Chondrocyte (in vitro differentiated cells): ENCODE data around the gene LRBA. TPM values are rescaled to one million over a fixed set of nuclear protein-coding genes. Genes with fewer than 3 reads are reported as not detected.
"Not testable (repeated sequence)": the region's sequence is repeated elsewhere in the genome, so short reads cannot be mapped to it uniquely, and the experiment has no call there.

Source experiments
- DNase-seq: peaks from one replicate; pipeline ENCODE4 v3.0.0; 2021; ENCODE audit warnings: mixed read lengths, low spot score
- H3K27ac Mint-ChIP-seq: one replicate; pipeline ENCODE4 v1.8.0; 2021; ENCODE audit warnings: mild to moderate bottlenecking, moderate library complexity, mixed read lengths; ENCODE audit not compliant: unreplicated experiment
- H3K27me3 Mint-ChIP-seq: 2 replicates; pipeline ENCODE4 v1.8.0; 2021; ENCODE audit warnings: low read depth, mixed read lengths
- H3K36me3 Mint-ChIP-seq: 2 replicates; pipeline ENCODE4 v1.8.0; 2021; ENCODE audit warnings: low read depth, mixed read lengths
- H3K4me1 Mint-ChIP-seq: 2 replicates; pipeline ENCODE4 v1.8.0; 2021; ENCODE audit warnings: low read depth, mild to moderate bottlenecking, mixed read lengths
- H3K4me3 Mint-ChIP-seq: one replicate; pipeline ENCODE4 v1.8.0; 2021; ENCODE audit warnings: mild to moderate bottlenecking, moderate library complexity, mixed read lengths; ENCODE audit not compliant: unreplicated experiment
- H3K9me3 Mint-ChIP-seq: 2 replicates; pipeline ENCODE4 v1.8.0; 2021; ENCODE audit warnings: low read depth, mixed read lengths
- CTCF ChIP-seq: fragments of 200-600 bp; sonication (generic); IDR thresholded peaks from 2 replicates; pipeline ENCODE4 v1.5.0; 2021; ENCODE audit warnings: antibody characterized with exemption, mild to moderate bottlenecking, moderate library complexity
- total RNA-seq: library from RNA; stranded (reverse); gene quantifications from 3 replicates; pipeline ENCODE4 v1.2.1, GENCODE V29; 2021

The LRBA gene
- total RNA-seq, 1 donor from 2014 or later: 19.7 TPM

- Mint-ChIP-seq H3K4me3 (no peak overlapping the region), H3K4me1 (no peaks in the 10 kb centered on the region), H3K36me3 (peaks cover 1% of the 10 kb centered on the region), H3K9me3 (no peaks in the 10 kb centered on the region), H3K27ac (no peak overlapping the region), H3K27me3 (no peaks in the 10 kb centered on the region)
- no peak for TF ChIP-seq CTCF
- DNase-seq: no peak
Observed at GRCh38 chr4:151004222-151004621, 10.9 kb downstream of the LRBA start.

GRCh38 chr4:151000747-151001429, 14.2 kb downstream of the LRBA start:
- Mint-ChIP-seq H3K27ac (no peak overlapping the region), H3K4me3 (no peak overlapping the region), H3K36me3 (no peaks in the 10 kb centered on the region), H3K4me1 (no peaks in the 10 kb centered on the region), H3K27me3 (no peaks in the 10 kb centered on the region), H3K9me3 (no peaks in the 10 kb centered on the region)
- no peak for TF ChIP-seq CTCF
- no peak for DNase-seq

- Mint-ChIP-seq H3K36me3 (no peaks in the 10 kb centered on the region), H3K27ac (no peak overlapping the region), H3K4me1 (peaks cover 6% of the 10 kb centered on the region), H3K27me3 (no peaks in the 10 kb centered on the region), H3K9me3 (no peaks in the 10 kb centered on the region), H3K4me3 (no peak overlapping the region)
- no peak for DNase-seq
- TF ChIP-seq CTCF: no peak
Observed at GRCh38 chr4:150999086-150999485, 16.0 kb downstream of the LRBA start.

- H3K9me3 Mint-ChIP-seq: no peaks in the 10 kb centered on the region
- no peak for DNase-seq
- H3K27me3 Mint-ChIP-seq: no peaks in the 10 kb centered on the region
- H3K4me1 Mint-ChIP-seq: peaks cover 6% of the 10 kb centered on the region
- TF ChIP-seq CTCF: no peak
- no peak overlapping the region for H3K4me3 Mint-ChIP-seq
- no peaks in the 10 kb centered on the region for H3K36me3 Mint-ChIP-seq
- H3K27ac Mint-ChIP-seq: no peak overlapping the region
Observed at GRCh38 chr4:150997141-150997540, 17.9 kb downstream of the LRBA start.

GRCh38 chr4:150994721-150995120, 20.4 kb downstream of the LRBA start:
- H3K36me3 Mint-ChIP-seq: no peaks in the 10 kb centered on the region
- H3K4me1 Mint-ChIP-seq: peaks cover 6% of the 10 kb centered on the region
- no peak for DNase-seq
- H3K27ac Mint-ChIP-seq: no peak overlapping the region
- H3K9me3 Mint-ChIP-seq: no peaks in the 10 kb centered on the region
- no peaks in the 10 kb centered on the region for H3K27me3 Mint-ChIP-seq
- H3K4me3 Mint-ChIP-seq: no peak overlapping the region
- TF ChIP-seq CTCF: no peak

GRCh38 chr4:150993577-150993976, 21.5 kb downstream of the LRBA start:
- not testable (repeated sequence) for H3K36me3 Mint-ChIP-seq, H3K4me1 Mint-ChIP-seq, H3K27me3 Mint-ChIP-seq, DNase-seq, H3K4me3 Mint-ChIP-seq, H3K9me3 Mint-ChIP-seq, H3K27ac Mint-ChIP-seq
